Activated B cell treated with CpG ODN at 0.5 μM for 24 hours (primary cell): ENCODE results near the gene C20orf141. TPM values are rescaled to one million over a fixed set of nuclear protein-coding genes. Genes with fewer than 3 reads are reported as not detected.

Experiments used
- ATAC-seq: fragments of 200-7000 bp; cut with Tn5 transposase; one replicate; pipeline ENCODE4 v1.10.0; 2021; ENCODE audit warnings: low read depth, mild to moderate bottlenecking, moderate library complexity
- CTCF ChIA-PET: fragments of 350-600 bp; sonication (Branson Sonifier 250); formaldehyde crosslinking; loops from one replicate; lab custom pipeline; 2021; ENCODE audit warnings: antibody characterized with exemption; lab: Charles Lee
- POLR2A ChIA-PET: fragments of 350-600 bp; sonication (Branson Sonifier 250); formaldehyde crosslinking; loops from one replicate; lab custom pipeline; 2021; ENCODE audit warnings: antibody characterized with exemption; lab: Charles Lee
- DNase-seq: peaks from one replicate; pipeline ENCODE4 v3.0.0; 2022
- H3K27ac Mint-ChIP-seq: one replicate; pipeline ENCODE4 v1.8.0; 2020; ENCODE audit warnings: mixed read lengths
- H3K27me3 Mint-ChIP-seq: one replicate; pipeline ENCODE4 v1.8.0; 2021; ENCODE audit warnings: mixed read lengths
- H3K36me3 Mint-ChIP-seq: one replicate; pipeline ENCODE4 v1.8.0; 2021; ENCODE audit warnings: low read depth, mixed read lengths
- H3K4me1 Mint-ChIP-seq: one replicate; pipeline ENCODE4 v1.8.0; 2021; ENCODE audit warnings: mixed read lengths
- H3K4me3 Mint-ChIP-seq: one replicate; pipeline ENCODE4 v1.8.0; 2020; ENCODE audit warnings: mild to moderate bottlenecking, mixed read lengths
- H3K9me3 Mint-ChIP-seq: one replicate; pipeline ENCODE4 v1.8.0; 2020; ENCODE audit warnings: mixed read lengths
- intact Hi-C: fragments of 100-400 bp; cut with micrococcal nuclease; formaldehyde crosslinking; loops from one replicate; pipeline ENCODE4 v1.15.1; 2024
- total RNA-seq: library from RNA; stranded (reverse); gene quantifications from 2 replicates; pipeline ENCODE4 v1.2.3, GENCODE V29; 2022
- TF ChIP-seq, protein P1 (sequence below): fragments of 200-600 bp; IDR thresholded peaks from one replicate; pipeline ENCODE4 v1.8.0; 2022; ENCODE audit warnings: antibody characterized with exemption, mild to moderate bottlenecking

C20orf141 gene
- total RNA-seq, 1 donor from 2014 or later = not detected

GRCh38 chr20:2833761-2834160 is 19.0 kb downstream of the C20orf141 start:
- Mint-ChIP-seq H3K36me3 (peaks cover 13% of the 10 kb centered on the region), H3K27me3 (peaks cover 3% of the 10 kb centered on the region), H3K4me3 (no peak overlapping the region), H3K9me3 (no peaks in the 10 kb centered on the region), H3K27ac (no peak overlapping the region), H3K4me1 (peaks cover 17% of the 10 kb centered on the region)
- ATAC-seq (no peak), DNase-seq (no peak)
- TF ChIP-seq, protein P1, sequence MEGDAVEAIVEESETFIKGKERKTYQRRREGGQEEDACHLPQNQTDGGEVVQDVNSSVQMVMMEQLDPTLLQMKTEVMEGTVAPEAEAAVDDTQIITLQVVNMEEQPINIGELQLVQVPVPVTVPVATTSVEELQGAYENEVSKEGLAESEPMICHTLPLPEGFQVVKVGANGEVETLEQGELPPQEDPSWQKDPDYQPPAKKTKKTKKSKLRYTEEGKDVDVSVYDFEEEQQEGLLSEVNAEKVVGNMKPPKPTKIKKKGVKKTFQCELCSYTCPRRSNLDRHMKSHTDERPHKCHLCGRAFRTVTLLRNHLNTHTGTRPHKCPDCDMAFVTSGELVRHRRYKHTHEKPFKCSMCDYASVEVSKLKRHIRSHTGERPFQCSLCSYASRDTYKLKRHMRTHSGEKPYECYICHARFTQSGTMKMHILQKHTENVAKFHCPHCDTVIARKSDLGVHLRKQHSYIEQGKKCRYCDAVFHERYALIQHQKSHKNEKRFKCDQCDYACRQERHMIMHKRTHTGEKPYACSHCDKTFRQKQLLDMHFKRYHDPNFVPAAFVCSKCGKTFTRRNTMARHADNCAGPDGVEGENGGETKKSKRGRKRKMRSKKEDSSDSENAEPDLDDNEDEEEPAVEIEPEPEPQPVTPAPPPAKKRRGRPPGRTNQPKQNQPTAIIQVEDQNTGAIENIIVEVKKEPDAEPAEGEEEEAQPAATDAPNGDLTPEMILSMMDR = no peak
- intact Hi-C loops = no loop called here
- POLR2A ChIA-PET = no interaction called here
- CTCF ChIA-PET = interaction anchor here (0.7 kb wide), 1 partner anchor 33 kb away, joined by 3 read pairs; no protein-coding TSS in a partner anchor

DNA sequence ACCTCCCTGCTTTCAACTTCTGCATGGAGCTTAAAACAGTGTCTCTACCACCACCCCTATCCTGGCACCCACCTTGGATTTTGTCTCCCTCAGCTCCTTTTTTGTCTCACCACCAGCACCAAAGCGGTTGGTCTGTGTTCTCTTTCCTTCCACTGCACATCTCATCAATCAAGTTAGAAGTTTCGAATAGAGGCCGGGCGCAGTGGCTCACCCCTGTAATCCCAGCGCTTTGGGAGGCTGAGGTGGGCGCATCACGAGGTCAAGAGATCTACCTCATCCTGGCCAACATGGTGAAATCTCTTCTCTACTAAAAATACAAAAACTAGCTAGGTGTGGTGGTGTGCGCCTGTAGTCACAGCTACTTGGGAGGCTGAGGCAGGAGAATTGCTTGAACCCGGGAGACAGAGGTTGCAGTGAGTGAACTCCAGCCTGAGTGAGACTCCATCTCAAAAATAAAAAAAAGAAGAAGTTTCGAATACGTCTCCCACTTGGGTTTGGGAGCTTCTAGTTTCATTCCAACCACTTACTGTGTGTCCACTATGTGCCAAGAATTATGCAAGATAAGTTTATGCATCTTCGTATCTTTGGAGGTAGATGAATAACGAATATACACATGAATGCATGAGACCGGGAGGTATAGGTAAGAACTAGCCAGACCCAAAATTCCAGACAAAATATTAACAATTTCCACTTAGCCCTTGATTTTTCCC is 19.8 kb downstream of the C20orf141 start:
- ChIA-PET POLR2A (no interaction called here), CTCF (no interaction called here)
- DNase-seq (no peak), ATAC-seq (no peak)
- H3K9me3 Mint-ChIP-seq = no peaks in the 10 kb centered on the region
- H3K4me3 Mint-ChIP-seq = no peak overlapping the region
- no peaks in the 10 kb centered on the region for H3K27me3 Mint-ChIP-seq
- peaks cover 23% of the 10 kb centered on the region for H3K4me1 Mint-ChIP-seq
- intact Hi-C loops = no loop called here
- peaks cover 13% of the 10 kb centered on the region for H3K36me3 Mint-ChIP-seq
- H3K27ac Mint-ChIP-seq = no peak overlapping the region
- TF ChIP-seq, protein P1 = no peak

GRCh38 chr20:2835331-2835796 is 20.6 kb downstream of the C20orf141 start:
- TF ChIP-seq, protein P1 = no peak
- no peak for ATAC-seq
- Mint-ChIP-seq H3K9me3 (no peaks in the 10 kb centered on the region), H3K36me3 (peaks cover 13% of the 10 kb centered on the region), H3K4me3 (no peak overlapping the region), H3K4me1 (peaks cover 26% of the 10 kb centered on the region), H3K27me3 (no peaks in the 10 kb centered on the region), H3K27ac (no peak overlapping the region)
- intact Hi-C loops = no loop called here
- ChIA-PET POLR2A (no interaction called here), CTCF (no interaction called here)
- DNase-seq = no peak

GRCh38 chr20:2836035-2836434 is 21.2 kb downstream of the C20orf141 start:
- intact Hi-C loops = no loop called here
- ChIA-PET POLR2A (no interaction called here), CTCF (no interaction called here)
- TF ChIP-seq, protein P1 = no peak
- DNase-seq (no peak), ATAC-seq (no peak)
- Mint-ChIP-seq H3K4me1 (peaks cover 27% of the 10 kb centered on the region), H3K36me3 (peaks cover 13% of the 10 kb centered on the region), H3K27ac (no peak overlapping the region), H3K9me3 (no peaks in the 10 kb centered on the region), H3K4me3 (no peak overlapping the region), H3K27me3 (no peaks in the 10 kb centered on the region)

DNA sequence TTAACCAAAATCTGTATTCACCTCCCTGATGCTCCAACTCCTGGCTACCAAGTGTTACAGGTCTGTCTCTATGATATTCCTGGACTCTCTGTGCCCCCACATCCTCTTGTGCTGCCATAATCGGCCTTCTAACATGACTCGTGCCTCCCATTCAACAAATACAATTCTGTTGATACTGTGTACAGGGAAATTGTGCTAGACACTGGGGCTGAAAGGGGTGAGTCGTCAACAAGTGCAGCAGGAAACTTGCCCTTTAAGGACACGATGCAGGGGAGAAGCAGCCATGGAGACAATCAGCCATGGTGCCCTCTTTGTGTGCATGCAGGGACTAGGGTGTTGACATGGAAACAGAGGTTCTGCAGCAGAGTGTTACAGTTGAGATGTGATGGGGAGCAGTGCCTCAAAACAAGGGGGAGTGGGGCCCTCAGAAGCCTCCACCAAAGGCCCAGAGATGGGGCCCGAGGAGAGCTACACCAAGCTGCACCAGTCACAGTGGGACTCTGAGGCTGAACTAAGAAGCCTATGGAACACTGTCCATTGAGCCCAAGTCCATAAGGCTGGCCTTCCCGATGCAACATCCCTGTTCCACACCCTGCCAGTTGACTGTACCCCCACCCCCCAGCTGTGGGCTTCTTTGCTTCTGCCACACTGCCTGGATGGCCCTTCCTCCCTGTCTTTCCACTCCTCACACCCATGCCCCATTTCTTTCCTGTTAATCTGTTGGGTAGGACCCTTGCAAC is 22.6 kb downstream of the C20orf141 start:
- ATAC-seq (no peak), DNase-seq (no peak)
- intact Hi-C loops = no loop called here
- H3K4me3 Mint-ChIP-seq = no peak overlapping the region
- POLR2A ChIA-PET = no interaction called here
- H3K27ac Mint-ChIP-seq = peak overlapping the region; percentile 35
- TF ChIP-seq, protein P1 = no peak
- CTCF ChIA-PET = no interaction called here
- peaks cover 13% of the 10 kb centered on the region for H3K36me3 Mint-ChIP-seq
- no peaks in the 10 kb centered on the region for H3K27me3 Mint-ChIP-seq
- H3K4me1 Mint-ChIP-seq = peaks cover 28% of the 10 kb centered on the region
- H3K9me3 Mint-ChIP-seq = no peaks in the 10 kb centered on the region
